Astrocyte of the spinal cord (primary cell): ENCODE measurements around the gene RAB15.

ENCODE experiments used
- DNase-seq: peaks from one replicate; pipeline ENCODE4 v3.0.0; 2011; ENCODE audit warnings: low read depth, low spot score
- H3K4me3 ChIP-seq: 2 replicates; pipeline ENCODE4 v1.5.1; 2011; ENCODE audit warnings: low read depth, mild to moderate bottlenecking, low read length, moderate library complexity
- in situ Hi-C: cut with HindIII; loops from 2 replicates; pipeline ENCODE4 v1.10.0; 2017; ENCODE audit warnings: low sequenced_read_pairs
- TF ChIP-seq, protein P1 (sequence below): IDR thresholded peaks from 2 replicates; pipeline ENCODE4 v1.5.1; 2012; ENCODE audit warnings: low read depth, mild to moderate bottlenecking, low read length, inconsistent platforms

RAB15 gene

DNA sequence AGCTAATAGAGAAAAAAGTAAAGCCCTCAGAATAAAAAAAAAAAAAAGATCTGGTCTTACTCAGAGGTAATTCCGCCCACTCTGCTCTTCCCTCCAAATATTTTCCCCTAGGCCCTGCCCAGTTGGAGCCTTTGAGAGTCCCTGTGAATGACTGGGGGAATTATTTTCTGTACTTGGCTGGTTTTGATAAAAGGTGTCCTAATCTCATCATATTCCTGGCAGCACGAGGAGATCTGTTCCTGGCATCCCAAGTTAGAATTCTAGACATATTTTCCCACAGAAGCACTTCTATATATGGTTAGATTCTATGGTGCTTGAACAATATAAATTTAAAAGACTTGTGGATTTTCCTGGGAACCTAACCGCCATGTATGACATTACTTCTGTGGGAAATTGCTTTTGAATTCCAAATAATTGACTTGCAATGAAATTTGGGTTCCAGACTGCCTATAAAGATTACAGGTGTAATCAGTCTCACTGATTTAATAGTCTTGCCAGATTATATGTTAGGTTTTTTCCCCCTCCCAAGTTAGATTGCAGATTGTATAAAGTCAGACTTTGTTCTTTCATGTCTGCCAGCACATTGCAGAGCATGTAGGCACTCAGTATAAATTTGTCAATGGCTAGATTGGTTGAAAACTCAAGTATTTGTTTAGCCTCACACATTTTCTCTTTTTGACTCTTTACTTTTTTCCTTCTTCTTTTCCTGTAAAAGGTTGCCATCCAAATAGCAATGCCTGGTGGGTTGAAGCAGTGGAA, 41.9 kb downstream of the RAB15 start:
- DNase-seq = no peak
- H3K4me3 ChIP-seq = no peak overlapping the region
- TF ChIP-seq, protein P1, sequence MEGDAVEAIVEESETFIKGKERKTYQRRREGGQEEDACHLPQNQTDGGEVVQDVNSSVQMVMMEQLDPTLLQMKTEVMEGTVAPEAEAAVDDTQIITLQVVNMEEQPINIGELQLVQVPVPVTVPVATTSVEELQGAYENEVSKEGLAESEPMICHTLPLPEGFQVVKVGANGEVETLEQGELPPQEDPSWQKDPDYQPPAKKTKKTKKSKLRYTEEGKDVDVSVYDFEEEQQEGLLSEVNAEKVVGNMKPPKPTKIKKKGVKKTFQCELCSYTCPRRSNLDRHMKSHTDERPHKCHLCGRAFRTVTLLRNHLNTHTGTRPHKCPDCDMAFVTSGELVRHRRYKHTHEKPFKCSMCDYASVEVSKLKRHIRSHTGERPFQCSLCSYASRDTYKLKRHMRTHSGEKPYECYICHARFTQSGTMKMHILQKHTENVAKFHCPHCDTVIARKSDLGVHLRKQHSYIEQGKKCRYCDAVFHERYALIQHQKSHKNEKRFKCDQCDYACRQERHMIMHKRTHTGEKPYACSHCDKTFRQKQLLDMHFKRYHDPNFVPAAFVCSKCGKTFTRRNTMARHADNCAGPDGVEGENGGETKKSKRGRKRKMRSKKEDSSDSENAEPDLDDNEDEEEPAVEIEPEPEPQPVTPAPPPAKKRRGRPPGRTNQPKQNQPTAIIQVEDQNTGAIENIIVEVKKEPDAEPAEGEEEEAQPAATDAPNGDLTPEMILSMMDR = no peak
- in situ Hi-C loops = no loop called here

DNA sequence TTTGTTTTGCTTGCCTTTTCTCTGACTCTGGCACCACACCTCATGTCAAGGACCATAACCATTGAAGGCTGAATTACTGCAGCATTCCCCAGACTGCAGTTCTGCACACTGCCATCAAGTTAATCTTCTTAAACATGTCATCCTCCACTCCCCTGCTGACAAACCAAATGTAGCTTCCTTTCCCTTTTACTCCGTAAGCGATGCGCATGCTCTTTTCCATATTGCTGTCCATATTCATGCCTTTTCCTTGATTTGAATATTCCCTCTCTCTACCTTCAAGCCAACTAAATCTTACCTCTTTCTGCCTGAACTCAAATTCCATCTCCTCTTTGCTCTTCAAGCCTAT, 43.1 kb downstream of the RAB15 start:
- H3K4me3 ChIP-seq = no peak overlapping the region
- TF ChIP-seq, protein P1 = no peak
- no peak for DNase-seq
- in situ Hi-C loops = no loop called here

DNA sequence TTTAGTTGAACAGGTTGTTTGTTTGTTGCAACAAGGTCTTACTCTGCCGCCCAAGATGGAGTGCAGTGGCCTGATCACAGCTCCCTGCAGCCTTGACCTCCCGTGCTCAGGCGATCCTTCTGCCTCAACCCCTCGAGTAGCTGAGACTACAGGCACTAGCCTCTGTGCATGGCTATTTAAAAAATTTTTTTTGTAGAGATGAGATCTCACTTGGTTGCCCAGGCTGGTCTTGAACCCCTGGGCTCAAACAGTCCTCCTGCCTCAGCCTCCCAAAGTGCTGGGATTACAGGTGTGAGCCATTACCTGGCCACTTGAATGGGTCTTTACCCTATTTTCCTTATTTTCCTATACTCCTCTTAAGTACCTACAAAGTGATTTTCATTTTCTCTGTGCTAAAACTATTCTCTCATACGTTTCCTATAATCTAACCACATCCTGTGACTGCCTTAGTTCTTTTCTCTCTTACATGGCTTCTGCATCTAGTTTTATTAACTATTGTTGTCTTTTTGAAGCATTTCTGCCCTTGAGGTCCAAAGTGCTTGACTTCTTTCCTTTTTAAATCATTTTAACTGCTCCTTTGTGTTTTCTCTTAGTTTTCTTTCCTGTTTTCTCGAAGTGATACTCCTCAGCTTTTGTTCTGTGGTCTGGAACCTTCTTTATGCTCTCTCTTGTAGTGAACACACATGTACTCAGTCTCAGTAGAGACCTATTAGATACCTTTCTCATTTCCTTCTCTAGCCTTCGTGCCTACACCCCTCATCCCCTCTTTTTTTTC, 43.7 kb downstream of the RAB15 start:
- H3K4me3 ChIP-seq = no peak overlapping the region
- in situ Hi-C loops = no loop called here

DNA sequence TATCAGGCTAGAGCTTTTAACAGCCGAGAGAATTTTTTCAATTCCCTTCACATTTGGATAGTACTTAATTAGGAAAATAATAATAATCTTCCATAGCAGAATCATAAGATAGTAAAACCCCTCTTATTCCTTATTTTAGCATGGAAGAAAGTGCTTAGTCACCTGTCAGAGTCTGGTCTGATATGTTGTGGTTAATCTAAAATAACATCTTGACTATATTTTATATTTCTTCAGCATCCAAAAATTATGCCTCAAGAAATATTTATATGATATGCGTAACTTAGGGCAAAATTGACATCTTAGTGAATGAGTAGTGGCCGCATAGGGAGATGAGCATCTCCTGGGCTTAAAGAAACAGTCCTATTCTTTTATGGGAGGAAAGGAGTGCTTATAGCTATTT, 45.1 kb downstream of the RAB15 start:
- no peak overlapping the region for H3K4me3 ChIP-seq
- DNase-seq = no peak
- in situ Hi-C loops = no loop called here
- TF ChIP-seq, protein P1 = no peak

More for the DNA sequence above, 43.7 kb downstream of the RAB15 start:
- TF ChIP-seq, protein P1 = no peak
- no peak for DNase-seq

DNA sequence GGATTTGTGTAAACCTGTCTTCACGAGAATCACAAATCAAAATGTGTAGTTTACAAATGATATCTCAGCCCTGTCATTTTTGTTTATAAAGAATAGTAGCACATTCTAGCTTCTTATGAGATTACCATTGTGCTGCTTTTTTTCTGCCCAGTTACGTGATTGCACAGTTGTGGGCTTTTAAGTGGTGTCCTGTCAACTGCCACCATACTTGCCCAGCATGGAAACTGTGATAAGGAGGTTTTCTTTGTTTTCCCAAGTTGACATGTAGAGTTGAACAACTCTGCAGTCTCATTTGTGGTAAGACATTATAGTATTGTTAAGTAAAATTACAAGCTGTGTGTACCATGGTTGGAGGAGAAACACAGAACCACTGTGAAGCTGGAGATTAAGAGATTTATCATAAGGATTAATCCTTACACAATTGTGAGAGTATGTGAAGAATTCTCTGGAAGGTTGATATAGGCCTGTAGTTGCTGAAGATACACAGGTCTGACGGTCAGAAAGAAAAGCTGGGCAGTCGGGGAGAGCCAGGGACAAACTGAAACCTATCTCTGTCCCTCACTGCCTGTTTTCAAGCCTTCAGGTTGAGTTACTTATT, 45.6 kb downstream of the RAB15 start:
- TF ChIP-seq, protein P1 = no peak
- in situ Hi-C loops = no loop called here
- no peak overlapping the region for H3K4me3 ChIP-seq
- no peak for DNase-seq

DNA sequence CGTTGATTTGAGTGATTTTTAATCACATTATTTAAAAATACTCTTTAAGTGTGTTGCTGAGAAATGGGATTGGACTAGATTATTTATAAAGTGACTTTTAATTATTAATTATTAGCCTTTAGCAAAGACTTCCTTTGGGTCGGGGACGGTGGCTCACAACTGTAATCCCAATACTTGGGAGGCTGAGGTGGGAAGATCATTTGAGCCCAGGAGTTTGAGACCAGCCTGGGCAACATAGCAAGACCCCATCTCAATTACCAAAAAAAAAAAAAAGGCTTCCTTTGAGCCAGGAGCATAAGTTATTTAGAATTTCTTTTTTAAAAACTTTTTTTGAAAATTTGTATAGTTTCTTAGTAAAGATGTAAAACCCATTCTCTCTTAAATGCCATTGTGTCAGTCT, 49.1 kb downstream of the RAB15 start:
- TF ChIP-seq, protein P1 = no peak

More for the DNA sequence above, 49.1 kb downstream of the RAB15 start:
- DNase-seq = no peak
- no peak overlapping the region for H3K4me3 ChIP-seq
- in situ Hi-C loops = no loop called here
